HCT116 (cell line): ENCODE results near the gene SPATA31D3. TPM values are rescaled to one million over a fixed set of nuclear protein-coding genes. Genes with fewer than 3 reads are reported as not detected.

ENCODE experiments used
- ATAC-seq: fragments of 200-7000 bp; cut with Tn5 transposase; 2 replicates; pipeline ENCODE4 v1.9.1; 2020; ENCODE audit warnings: mild to moderate bottlenecking, moderate library complexity
- BruUV-seq: library from RNA; stranded (reverse); fragments of 400-500 nt; replicated peaks from 2 replicates; lab custom pipeline; 2021; lab: Mats Ljungman, UMichigan
- CTCF ChIA-PET: fragments of 300-600 bp; sonication (Branson Sonifier 250); formaldehyde crosslinking; loops from one replicate; lab custom pipeline; 2021; ENCODE audit warnings: antibody characterized with exemption; lab: Charles Lee
- POLR2A ChIA-PET: fragments of 300-600, 350-600 bp; sonication (Branson Sonifier 250); formaldehyde crosslinking; loops from one replicate; lab custom pipeline; 2021; ENCODE audit warnings: antibody characterized with exemption; lab: Charles Lee
- RAD21 ChIA-PET, 2 experiments: fragments of 300-600 bp; sonication (Branson Sonifier 250); formaldehyde crosslinking; loops; one replicate each; lab custom pipeline; 2023; ENCODE audit warnings: low total read pairs in 2 of 2; ENCODE audit not compliant: uncharacterized antibody in 2 of 2, unreplicated experiment in 2 of 2, low non-redundant PET in 1 of 2; lab: Charles Lee
- DNase-seq: peaks from one replicate; pipeline ENCODE4 v3.0.0-alpha.2; 2010; ENCODE audit warnings: low read depth, low spot score
- H2AFZ ChIP-seq: fragments of 200-600 bp; shearing (Covaris generic), sonication (generic); 2 replicates; pipeline ENCODE4 v1.6.1; 2017; ENCODE audit warnings: low read depth, mixed run types, mixed read lengths, antibody characterized with exemption, low read length; ENCODE audit not compliant: poor library complexity, severe bottlenecking
- H3K27ac ChIP-seq: 2 replicates; pipeline ENCODE4 v1.5.1; 2012; ENCODE audit warnings: low read depth, low read length
- H3K27me3 ChIP-seq: fragments of 200-600 bp; sonication (generic); 2 replicates; pipeline ENCODE4 v1.6.1; 2016; ENCODE audit warnings: mixed run types, low read length, mixed read lengths; ENCODE audit not compliant: insufficient read depth
- H3K36me3 ChIP-seq, 2 experiments: fragments of 200-500 bp in 1 of 2; fragments of 200-600 bp in 1 of 2; sonication (Bioruptor generic) in 1 of 2; sonication (generic) in 1 of 2; 2 replicates each; pipeline versions ENCODE4 v1.5.1 to v1.6.1; 2014 to 2016; ENCODE audit warnings: low read length in 2 of 2, inconsistent platforms in 1 of 2, mixed read lengths in 1 of 2, mixed run types in 1 of 2; ENCODE audit not compliant: insufficient read depth in 2 of 2, control insufficient read depth in 1 of 2
- H3K4me1 ChIP-seq, 2 experiments: fragments of 200-600 bp in 1 of 2; sonication (generic) in 1 of 2; 2 replicates each; pipeline versions ENCODE4 v1.5.1 to v1.6.1; 2012 to 2017; ENCODE audit warnings: low read length in 2 of 2, inconsistent platforms in 1 of 2, mild to moderate bottlenecking in 1 of 2, mixed read lengths in 1 of 2, mixed run types in 1 of 2, moderate library complexity in 1 of 2; ENCODE audit not compliant: insufficient read depth in 2 of 2, control insufficient read depth in 1 of 2
- H3K4me2 ChIP-seq: fragments of 200-600 bp; sonication (generic); 2 replicates; pipeline ENCODE4 v1.6.1; 2017; ENCODE audit warnings: mixed run types, low read length, mixed read lengths
- H3K4me3 ChIP-seq, 2 experiments: fragments of 200-600 bp in 1 of 2; sonication (generic) in 1 of 2; replicated peaks in 1 of 2; 2 replicates each; pipeline ENCODE4 v1.5.1; 2011 to 2016; ENCODE audit warnings: low read length in 2 of 2, control low read depth in 1 of 2, low read depth in 1 of 2, mild to moderate bottlenecking in 1 of 2, mixed read lengths in 1 of 2, mixed run types in 1 of 2
- H3K79me2 ChIP-seq: fragments of 200-600 bp; sonication (generic); 2 replicates; pipeline ENCODE4 v1.6.1; 2017; ENCODE audit warnings: mild to moderate bottlenecking, mixed run types, low read length, moderate library complexity, mixed read lengths; ENCODE audit not compliant: insufficient read depth
- H3K9ac ChIP-seq: fragments of 200-600 bp; sonication (generic); 2 replicates; pipeline ENCODE4 v1.6.1; 2016; ENCODE audit warnings: low read length, mixed read lengths
- H3K9me2 ChIP-seq: fragments of 200-600 bp; sonication (generic), shearing (Covaris generic); 2 replicates; pipeline ENCODE4 v1.6.1; 2017; ENCODE audit warnings: mixed run types, mild to moderate bottlenecking, moderate library complexity; ENCODE audit not compliant: insufficient read depth
- H3K9me3 ChIP-seq, 2 experiments: fragments of 200-500 bp in 1 of 2; fragments of 200-600 bp in 1 of 2; sonication (Bioruptor generic) in 1 of 2; sonication (generic) in 1 of 2; 2 replicates each; pipeline ENCODE4 v1.6.1; 2014 to 2017; ENCODE audit warnings: low read length in 2 of 2, mixed read lengths in 2 of 2, inconsistent platforms in 1 of 2, low read depth in 1 of 2, mild to moderate bottlenecking in 1 of 2, mixed run types in 1 of 2, moderate library complexity in 1 of 2; ENCODE audit not compliant: control insufficient read depth in 1 of 2, insufficient read depth in 1 of 2
- H4K20me1 ChIP-seq: fragments of 200-600 bp; sonication (generic), shearing (Covaris generic); 2 replicates; pipeline ENCODE4 v1.6.1; 2017; ENCODE audit warnings: mixed run types, mild to moderate bottlenecking, moderate library complexity; ENCODE audit not compliant: insufficient read depth
- CBX3 ChIP-seq: IDR thresholded peaks from 2 replicates; pipeline ENCODE4 v1.6.1; 2012; ENCODE audit warnings: low read depth
- CEBPB ChIP-seq: IDR thresholded peaks from 2 replicates; pipeline ENCODE4 v1.6.1; 2012; ENCODE audit warnings: low read depth
- EGR1 ChIP-seq: IDR thresholded peaks from 2 replicates; pipeline ENCODE4 v1.6.1; 2012; ENCODE audit warnings: low read depth
- ELF1 ChIP-seq: IDR thresholded peaks from 2 replicates; pipeline ENCODE4 v1.6.1; 2012; ENCODE audit warnings: low read depth, borderline replicate concordance
- EZH2 ChIP-seq: fragments of 200-600 bp; sonication (generic); IDR thresholded peaks from 2 replicates; pipeline ENCODE4 v1.6.1; 2017; ENCODE audit warnings: antibody characterized with exemption, mixed run types
- FOSL1 ChIP-seq: IDR thresholded peaks from 2 replicates; pipeline ENCODE4 v1.6.1; 2012; ENCODE audit warnings: low read depth
- JUND ChIP-seq: IDR thresholded peaks from 2 replicates; pipeline ENCODE4 v1.6.1; 2012
- MAX ChIP-seq: IDR thresholded peaks from 2 replicates; pipeline ENCODE4 v1.6.1; 2012
- POLR2A ChIP-seq: IDR thresholded peaks from 2 replicates; pipeline ENCODE4 v1.7.0; 2011; ENCODE audit warnings: borderline replicate concordance; ENCODE audit not compliant: insufficient read depth, insufficient read length; ENCODE audit errors: extremely low read depth
- RAD21 ChIP-seq: IDR thresholded peaks from 2 replicates; pipeline ENCODE4 v1.6.1; 2012; ENCODE audit warnings: low read depth, mild to moderate bottlenecking
- SIN3A ChIP-seq: IDR thresholded peaks from 2 replicates; pipeline ENCODE4 v1.6.1; 2012; ENCODE audit warnings: low read depth
- SP1 ChIP-seq: IDR thresholded peaks from 2 replicates; pipeline ENCODE4 v1.6.1; 2012; ENCODE audit warnings: low read depth
- SRF ChIP-seq: IDR thresholded peaks from 2 replicates; pipeline ENCODE4 v1.6.1; 2012; ENCODE audit warnings: low read depth
- TCF7L2 ChIP-seq: IDR thresholded peaks from 2 replicates; pipeline ENCODE4 v1.7.0; 2011; ENCODE audit warnings: borderline replicate concordance, inconsistent platforms; ENCODE audit not compliant: insufficient read depth, insufficient read length; ENCODE audit errors: extremely low read depth
- YY1 ChIP-seq: IDR thresholded peaks from 2 replicates; pipeline ENCODE4 v1.6.1; 2011; ENCODE audit warnings: low read length, low read depth, moderate library complexity, mild to moderate bottlenecking; ENCODE audit not compliant: insufficient replicate concordance; ENCODE audit errors: extremely low read depth
- ZFX ChIP-seq: fragments of 450-650 bp; IDR thresholded peaks from 2 replicates; pipeline ENCODE4 v1.6.1; 2017
- ZNF274 ChIP-seq: fragments of 200-500 bp; sonication (Bioruptor generic); IDR thresholded peaks from 2 replicates; pipeline ENCODE4 v1.6.1; 2014; ENCODE audit warnings: mild to moderate bottlenecking, low read depth, low read length, inconsistent platforms
- intact Hi-C: fragments of 100-400 bp; cut with micrococcal nuclease; formaldehyde crosslinking; loops from 2 replicates; pipeline ENCODE4 v1.10.0; 2022
- total RNA-seq: library from RNA; stranded (reverse); gene quantifications from one replicate; pipeline ENCODE4 v1.2.1, GENCODE V29; 2021; ENCODE audit not compliant: unreplicated experiment
- TF ChIP-seq, protein P1 (sequence below): IDR thresholded peaks from 2 replicates; pipeline ENCODE4 v1.6.1; 2012; ENCODE audit warnings: low read depth
- TF ChIP-seq, protein P2 (sequence below): IDR thresholded peaks from 2 replicates; pipeline ENCODE4 v1.6.1; 2012
- TF ChIP-seq, protein P3 (sequence below): IDR thresholded peaks from 2 replicates; pipeline ENCODE4 v1.6.1; 2011; ENCODE audit warnings: mild to moderate bottlenecking, low read length, moderate library complexity; ENCODE audit not compliant: insufficient replicate concordance; ENCODE audit errors: extremely low read depth

Gene SPATA31D3
- total RNA-seq, 1 experiment from 2014 or later, result not detected

GRCh38 chr9:81898851-81899250 is 44.4 kb upstream of the SPATA31D3 start:
- CTCF ChIA-PET, result no interaction called here

More at GRCh38 chr9:81898851-81899250, 44.4 kb upstream of the SPATA31D3 start:
- no peaks in the 10 kb centered on the region for H3K27me3 ChIP-seq
- H3K79me2 ChIP-seq, result no peaks in the 10 kb centered on the region
- POLR2A ChIA-PET, result no interaction called here
- no peak overlapping the region for H3K9ac ChIP-seq
- no peak overlapping the region for H3K4me3 ChIP-seq
- BruUV-seq, result no TSS peak
- no peak overlapping the region for H3K4me2 ChIP-seq
- H3K9me3 ChIP-seq, result no peaks in the 10 kb centered on the region
- H3K36me3 ChIP-seq, result no peaks in the 10 kb centered on the region
- no peak overlapping the region for H3K27ac ChIP-seq
- no peak for DNase-seq
- no peaks in the 10 kb centered on the region for H3K9me2 ChIP-seq
- no peak for ATAC-seq
- H3K4me1 ChIP-seq, result no peaks in the 10 kb centered on the region
- RAD21 ChIA-PET, result no interaction called here
- no peaks in the 10 kb centered on the region for H4K20me1 ChIP-seq
- intact Hi-C loops, result no loop called here
- H2AFZ ChIP-seq, result no peak overlapping the region
- TF ChIP-seq EGR1, result no peak
- no peak for TF ChIP-seq ELF1
- TF ChIP-seq POLR2A, result no peak
- no peak for TF ChIP-seq RAD21
- no peak for TF ChIP-seq JUND
- TF ChIP-seq EZH2, result no peak
- TF ChIP-seq, protein P1, sequence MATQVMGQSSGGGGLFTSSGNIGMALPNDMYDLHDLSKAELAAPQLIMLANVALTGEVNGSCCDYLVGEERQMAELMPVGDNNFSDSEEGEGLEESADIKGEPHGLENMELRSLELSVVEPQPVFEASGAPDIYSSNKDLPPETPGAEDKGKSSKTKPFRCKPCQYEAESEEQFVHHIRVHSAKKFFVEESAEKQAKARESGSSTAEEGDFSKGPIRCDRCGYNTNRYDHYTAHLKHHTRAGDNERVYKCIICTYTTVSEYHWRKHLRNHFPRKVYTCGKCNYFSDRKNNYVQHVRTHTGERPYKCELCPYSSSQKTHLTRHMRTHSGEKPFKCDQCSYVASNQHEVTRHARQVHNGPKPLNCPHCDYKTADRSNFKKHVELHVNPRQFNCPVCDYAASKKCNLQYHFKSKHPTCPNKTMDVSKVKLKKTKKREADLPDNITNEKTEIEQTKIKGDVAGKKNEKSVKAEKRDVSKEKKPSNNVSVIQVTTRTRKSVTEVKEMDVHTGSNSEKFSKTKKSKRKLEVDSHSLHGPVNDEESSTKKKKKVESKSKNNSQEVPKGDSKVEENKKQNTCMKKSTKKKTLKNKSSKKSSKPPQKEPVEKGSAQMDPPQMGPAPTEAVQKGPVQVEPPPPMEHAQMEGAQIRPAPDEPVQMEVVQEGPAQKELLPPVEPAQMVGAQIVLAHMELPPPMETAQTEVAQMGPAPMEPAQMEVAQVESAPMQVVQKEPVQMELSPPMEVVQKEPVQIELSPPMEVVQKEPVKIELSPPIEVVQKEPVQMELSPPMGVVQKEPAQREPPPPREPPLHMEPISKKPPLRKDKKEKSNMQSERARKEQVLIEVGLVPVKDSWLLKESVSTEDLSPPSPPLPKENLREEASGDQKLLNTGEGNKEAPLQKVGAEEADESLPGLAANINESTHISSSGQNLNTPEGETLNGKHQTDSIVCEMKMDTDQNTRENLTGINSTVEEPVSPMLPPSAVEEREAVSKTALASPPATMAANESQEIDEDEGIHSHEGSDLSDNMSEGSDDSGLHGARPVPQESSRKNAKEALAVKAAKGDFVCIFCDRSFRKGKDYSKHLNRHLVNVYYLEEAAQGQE, result no peak
- TF ChIP-seq MAX, result no peak
- TF ChIP-seq ZFX, result no peak
- TF ChIP-seq SRF, result no peak
- no peak for TF ChIP-seq FOSL1
- TF ChIP-seq CEBPB, result no peak
- TF ChIP-seq, protein P2, sequence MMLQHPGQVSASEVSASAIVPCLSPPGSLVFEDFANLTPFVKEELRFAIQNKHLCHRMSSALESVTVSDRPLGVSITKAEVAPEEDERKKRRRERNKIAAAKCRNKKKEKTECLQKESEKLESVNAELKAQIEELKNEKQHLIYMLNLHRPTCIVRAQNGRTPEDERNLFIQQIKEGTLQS, result no peak
- TF ChIP-seq ZNF274, result no peak
- TF ChIP-seq, protein P3, sequence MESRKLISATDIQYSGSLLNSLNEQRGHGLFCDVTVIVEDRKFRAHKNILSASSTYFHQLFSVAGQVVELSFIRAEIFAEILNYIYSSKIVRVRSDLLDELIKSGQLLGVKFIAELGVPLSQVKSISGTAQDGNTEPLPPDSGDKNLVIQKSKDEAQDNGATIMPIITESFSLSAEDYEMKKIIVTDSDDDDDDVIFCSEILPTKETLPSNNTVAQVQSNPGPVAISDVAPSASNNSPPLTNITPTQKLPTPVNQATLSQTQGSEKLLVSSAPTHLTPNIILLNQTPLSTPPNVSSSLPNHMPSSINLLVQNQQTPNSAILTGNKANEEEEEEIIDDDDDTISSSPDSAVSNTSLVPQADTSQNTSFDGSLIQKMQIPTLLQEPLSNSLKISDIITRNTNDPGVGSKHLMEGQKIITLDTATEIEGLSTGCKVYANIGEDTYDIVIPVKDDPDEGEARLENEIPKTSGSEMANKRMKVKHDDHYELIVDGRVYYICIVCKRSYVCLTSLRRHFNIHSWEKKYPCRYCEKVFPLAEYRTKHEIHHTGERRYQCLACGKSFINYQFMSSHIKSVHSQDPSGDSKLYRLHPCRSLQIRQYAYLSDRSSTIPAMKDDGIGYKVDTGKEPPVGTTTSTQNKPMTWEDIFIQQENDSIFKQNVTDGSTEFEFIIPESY, result no peak
- TF ChIP-seq SP1, result no peak
- no peak for TF ChIP-seq SIN3A
- TF ChIP-seq CBX3, result no peak
- TF ChIP-seq YY1, result no peak
- no peak for TF ChIP-seq TCF7L2
